Right renal pelvis (tissue), 4 donors: ENCODE measurements around the gene IGSF9. TPM values are rescaled to one million over a fixed set of nuclear protein-coding genes. Genes with fewer than 3 reads are reported as not detected.

Experiments
- DNase-seq, 4 donors: peaks; one replicate each; pipeline ENCODE4 v3.0.0-alpha.2; 2013; ENCODE audit warnings: low read depth in 4 of 4, low spot score in 3 of 4, missing footprints in 1 of 4
- polyA plus RNA-seq, 4 donors: library from polyadenylated mRNA; unstranded; fragments of 120-200 nt; gene quantifications; one replicate each; pipeline ENCODE4 v1.2.1, GENCODE V29; 2013; ENCODE audit not compliant: insufficient read length in 4 of 4

Gene IGSF9
- polyA plus RNA-seq, 4 donors = 13.4 to 18.7 (median 15.5) TPM

GRCh38 chr1:159879977-159880376 is 65.4 kb downstream of the IGSF9 start:
- no peak for DNase-seq

GRCh38 chr1:159879136-159879535 is 66.3 kb downstream of the IGSF9 start:
- no peak for DNase-seq

- no peak for DNase-seq
These were observed 67.5 kb downstream of the IGSF9 start for GRCh38 chr1:159877695-159878444.

Other genes with a start within 250 kb of the IGSF9 start
- gene CRP, start 231.0 kb downstream of the IGSF9 start, polyA plus RNA-seq = not detected
- gene DUSP23, start 164.7 kb downstream of the IGSF9 start, polyA plus RNA-seq = 10 to 100 TPM; 28.5 to 41.3 (median 31.8) TPM
- under 1 TPM; 0.19 to 0.58 (median 0.30) TPM for gene FCRL6, start 143.3 kb downstream of the IGSF9 start, polyA plus RNA-seq
- gene SLAMF8, start 118.7 kb downstream of the IGSF9 start, polyA plus RNA-seq = under 1 TPM; 0.62 to 0.82 (median 0.72) TPM
- gene VSIG8, start 83.0 kb downstream of the IGSF9 start, polyA plus RNA-seq = under 1 TPM; 0.13 to 0.65 (median 0.38) TPM
- gene CFAP45, start 45.4 kb downstream of the IGSF9 start, polyA plus RNA-seq = 1 to 10 TPM; 2.6 to 3.5 (median 3.3) TPM
- 100 to 1,000 TPM; 123 to 160 (median 142) TPM for gene TAGLN2, start 20.1 kb downstream of the IGSF9 start, polyA plus RNA-seq
- gene SLAMF9, start 8.6 kb upstream of the IGSF9 start, polyA plus RNA-seq = not detected
- 10 to 100 TPM; 11.4 to 14.6 (median 14.0) TPM for gene PIGM, start 86.4 kb upstream of the IGSF9 start, polyA plus RNA-seq
- 10 to 100 TPM; 24.5 to 33.1 (median 30.7) TPM for gene KCNJ10, start 124.5 kb upstream of the IGSF9 start, polyA plus RNA-seq
- under 1 TPM in 3 of 4 donors, not detected in 1; 0.04 to 0.13 (median 0.10) TPM for gene KCNJ9, start 135.9 kb upstream of the IGSF9 start, polyA plus RNA-seq
- 10 to 100 TPM; 30.0 to 42.3 (median 31.4) TPM for gene IGSF8, start 153.0 kb upstream of the IGSF9 start, polyA plus RNA-seq
- 1 to 10 TPM; 3.7 to 5.3 (median 4.5) TPM for gene ATP1A2, start 170.1 kb upstream of the IGSF9 start, polyA plus RNA-seq
- gene ATP1A4, start 206.0 kb upstream of the IGSF9 start, polyA plus RNA-seq = 1 to 10 TPM in 1 of 4 donors, under 1 TPM in 2, not detected in 1; 0.06 to 1.2 (median 0.71) TPM
- gene CASQ1, start 245.0 kb upstream of the IGSF9 start, polyA plus RNA-seq = under 1 TPM in 3 of 4 donors, not detected in 1; 0.21 to 0.53 (median 0.47) TPM